HFFc6 (cell line): ENCODE results near the gene ZKSCAN5. TPM values are rescaled to one million over a fixed set of nuclear protein-coding genes. Genes with fewer than 3 reads are reported as not detected.

Experiments used
- DNase-seq: peaks from one replicate; pipeline ENCODE4 v3.0.0-alpha.2; 2018
- H3K27ac Mint-ChIP-seq: 2 replicates; pipeline ENCODE4 v1.8.0; 2020; ENCODE audit warnings: mild to moderate bottlenecking, mixed read lengths
- H3K27me3 Mint-ChIP-seq: 2 replicates; pipeline ENCODE4 v1.8.0; 2021; ENCODE audit warnings: mild to moderate bottlenecking, moderate library complexity, mixed read lengths; ENCODE audit not compliant: insufficient read depth
- H3K36me3 Mint-ChIP-seq: 2 replicates; pipeline ENCODE4 v1.8.0; 2021; ENCODE audit warnings: low read depth, mixed read lengths
- H3K4me1 Mint-ChIP-seq: 2 replicates; pipeline ENCODE4 v1.8.0; 2020; ENCODE audit warnings: low read depth, mixed read lengths
- H3K4me3 Mint-ChIP-seq: 2 replicates; pipeline ENCODE4 v1.8.0; 2020; ENCODE audit warnings: mild to moderate bottlenecking, moderate library complexity, mixed read lengths
- H3K9me3 Mint-ChIP-seq: 2 replicates; pipeline ENCODE4 v1.8.0; 2020; ENCODE audit warnings: mild to moderate bottlenecking, mixed read lengths
- CTCF ChIP-seq: fragments of 200-600 bp; sonication (generic); IDR thresholded peaks from 2 replicates; pipeline ENCODE4 v1.5.0; 2021; ENCODE audit warnings: antibody characterized with exemption, mild to moderate bottlenecking
- total RNA-seq, 6 experiments: library from RNA; stranded (reverse); fragmentation: NEBNext Ultra II Directional; extraction: Animal tissue kit (Norgen Biotek cat#: 25700); gene quantifications; 2 replicates in 1 of 6; 3 replicates in 5 of 6; pipeline ENCODE4 v1.2.3, GENCODE V29; 2021

The ZKSCAN5 gene
- total RNA-seq, 6 experiments from 2014 or later: 10.0 to 12.8 (median 11.3) TPM

GRCh38 chr7:99535667-99536066 lies 31.2 kb downstream of the ZKSCAN5 start:
- TF ChIP-seq CTCF: no peak
- Mint-ChIP-seq H3K27ac (no peak overlapping the region), H3K4me1 (no peaks in the 10 kb centered on the region), H3K4me3 (no peak overlapping the region), H3K36me3 (peaks cover 71% of the 10 kb centered on the region), H3K27me3 (0 out of 2 replicates have a peak, but pooled peaks cover 2% of the 10 kb centered on the region), H3K9me3 (peaks cover 70% of the 10 kb centered on the region)
- DNase-seq: no peak

GRCh38 chr7:99539213-99539811 lies 34.9 kb downstream of the ZKSCAN5 start:
- H3K9me3 Mint-ChIP-seq: peaks cover 67% of the 10 kb centered on the region
- TF ChIP-seq CTCF: no peak

GRCh38 chr7:99540542-99540941 lies 36.1 kb downstream of the ZKSCAN5 start:
- no peak for DNase-seq
- no peak overlapping the region for H3K4me3 Mint-ChIP-seq
- no peaks in the 10 kb centered on the region for H3K4me1 Mint-ChIP-seq
- H3K27me3 Mint-ChIP-seq: peaks cover 6% of the 10 kb centered on the region; the same call in 1 of the 2 replicates
- peaks cover 56% of the 10 kb centered on the region for H3K36me3 Mint-ChIP-seq
- TF ChIP-seq CTCF: no peak
- no peak overlapping the region for H3K27ac Mint-ChIP-seq
- peaks cover 64% of the 10 kb centered on the region for H3K9me3 Mint-ChIP-seq

More at GRCh38 chr7:99539213-99539811, 34.9 kb downstream of the ZKSCAN5 start:
- no peaks in the 10 kb centered on the region for H3K4me1 Mint-ChIP-seq
- peaks cover 57% of the 10 kb centered on the region for H3K36me3 Mint-ChIP-seq
- H3K4me3 Mint-ChIP-seq: no peak overlapping the region
- DNase-seq: no peak
- no peak overlapping the region for H3K27ac Mint-ChIP-seq
- H3K27me3 Mint-ChIP-seq: peaks cover 6% of the 10 kb centered on the region; the same call in 1 of the 2 replicates

GRCh38 chr7:99541212-99541611 lies 36.8 kb downstream of the ZKSCAN5 start:
- no peak overlapping the region for H3K4me3 Mint-ChIP-seq
- peaks cover 64% of the 10 kb centered on the region for H3K9me3 Mint-ChIP-seq
- DNase-seq: no peak
- TF ChIP-seq CTCF: no peak
- H3K27ac Mint-ChIP-seq: no peak overlapping the region
- H3K27me3 Mint-ChIP-seq: peaks cover 4% of the 10 kb centered on the region; the same call in 1 of the 2 replicates
- no peaks in the 10 kb centered on the region for H3K4me1 Mint-ChIP-seq
- H3K36me3 Mint-ChIP-seq: peaks cover 51% of the 10 kb centered on the region

- Mint-ChIP-seq H3K27ac (no peak overlapping the region), H3K9me3 (peaks cover 55% of the 10 kb centered on the region), H3K36me3 (peaks cover 57% of the 10 kb centered on the region), H3K4me3 (no peak overlapping the region), H3K27me3 (peaks cover 4% of the 10 kb centered on the region; the same call in 1 of the 2 replicates), H3K4me1 (no peaks in the 10 kb centered on the region)
- no peak for TF ChIP-seq CTCF
- DNase-seq: no peak
These were observed 38.7 kb downstream of the ZKSCAN5 start for GRCh38 chr7:99543081-99543671.
